Pancreas (tissue), 10 donors: ENCODE data around the gene GJD3. TPM values are rescaled to one million over a fixed set of nuclear protein-coding genes. Genes with fewer than 3 reads are reported as not detected.

ENCODE experiments used
- ATAC-seq, 4 donors: fragments of 200-7000 bp; cut with Tn5 transposase; one replicate each; pipeline versions ENCODE4 v1.8.0 to v1.9.1; 2020; ENCODE audit warnings: mild to moderate bottlenecking in 4 of 4, moderate library complexity in 4 of 4
- DNase-seq, 6 donors: peaks; one replicate each; pipeline ENCODE4 v3.0.0-alpha.2; 2020
- FAIRE-seq: peaks from 2 replicates; lab custom pipeline; 2012; peaks lifted over from hg19 to GRCh38; lab: Jason Lieb, UNC
- H3K27ac ChIP-seq, 4 donors: fragments of 200-600 bp; sonication (generic); 1 replicate in 3 of 4; 2 replicates in 1 of 4; pipeline versions ENCODE4 v1.5.0 to v1.8.0; 2020
- H3K27me3 ChIP-seq, 4 donors: fragments of 200-600 bp; one replicate each; pipeline ENCODE4 v1.8.0; 2021
- H3K36me3 ChIP-seq, 3 donors: fragments of 200-600 bp; sonication (generic) in 1 of 3; one replicate each; pipeline versions ENCODE4 v1.5.0 to v1.8.0; 2020 to 2021
- H3K4me1 ChIP-seq, 3 donors: fragments of 200-600 bp; one replicate each; pipeline ENCODE4 v1.8.0; 2021
- H3K4me3 ChIP-seq, 4 donors: fragments of 200-600 bp; sonication (generic) in 2 of 4; one replicate each; pipeline versions ENCODE4 v1.5.0 to v1.8.0; 2020 to 2021
- H3K9me3 ChIP-seq, 4 donors: fragments of 200-600 bp; one replicate each; pipeline ENCODE4 v1.8.0; 2021
- CTCF ChIP-seq, 4 donors: fragments of 200-600 bp; sonication (generic) in 3 of 4; IDR thresholded peaks; one replicate each; pipeline versions ENCODE4 v1.5.0 to v1.8.0; 2021; ENCODE audit warnings: antibody characterized with exemption in 4 of 4
- WGBS, 2 donors: extraction: QIAGEN DNeasy Blood & Tissue Kit; methylation state at CpG; one replicate each; pipeline ENCODE4 v1.1.7; 2013; 5-methylcytosine and 5-hydroxymethylcytosine counted together
- intact Hi-C, 3 donors: fragments of 100-400 bp; cut with DNase I; formaldehyde crosslinking; loops; one replicate each; pipeline versions ENCODE4 v1.11.1 to v1.14.2; 2022
- polyA plus RNA-seq, 2 donors: library from polyadenylated mRNA; stranded (reverse); fragments of 200-250 nt; gene quantifications; one replicate each; pipeline ENCODE4 v1.2.3, GENCODE V29; 2013
- total RNA-seq, 6 donors: library from RNA; stranded (reverse); fragmentation: NEBNext Ultra II Directional in 4 of 6; extraction: Animal tissue kit (Norgen Biotek cat#: 25700) in 4 of 6; gene quantifications; one replicate each; pipeline versions ENCODE4 v1.2.1 to v1.2.4, GENCODE V29; 2021 to 2023
- donor health status: healthy with polysubstance abuse.
- donor health status: DM: no; HTN: no; CAD: no; lungs with moderate emphysema.
- donor health status: DM: no; HTN: no; CAD: no.
- donor health status: control.
- donor health status: control.
- donor health status: Bipolar disorder and iron deficiency.
- donor health status: DM: yes; HTN: yes; CAD: no.
- donor health status: DM: no; HTN: no; CAD: no.
- donor health status: DM: no; HTN: no; CAD: no.
- donor health status: DM: yes; HTN: yes; CAD: no.

Gene GJD3
- total and polyA plus RNA-seq, 8 donors, result 0.09 to 0.67 (median 0.32) TPM; not detected in 2

- Histone ChIP-seq H3K36me3 (no peaks in the 10 kb centered on the region), H3K27ac (peak overlapping the region in 1 of 4 donors; percentile 22), H3K9me3 (no peaks in the 10 kb centered on the region), H3K27me3 (no peaks in the 10 kb centered on the region), H3K4me1 (peaks cover 3 to 51% (median 22%) of the 10 kb centered on the region in 3 donors), H3K4me3 (peak overlapping the region in 1 of 4 donors; percentile 100)
- FAIRE-seq (no peak), DNase-seq (peak in 4 of 6 donors; percentile 35 to 84 (median 74)), ATAC-seq (no peak)
- WGBS, 2 donors, result 58 to 60% methylated on average over 11 of the region's 11 CpGs
- TF ChIP-seq CTCF (IDR thresholded peaks at IDR 0.05), result no peak
- intact Hi-C loops, result no loop called here
Measured at GRCh38 chr17:40319651-40320540, 44.6 kb downstream of the GJD3 start.

GRCh38 chr17:40318830-40319391 lies 45.6 kb downstream of the GJD3 start:
- Histone ChIP-seq H3K4me1 (peaks cover 8 to 54% (median 22%) of the 10 kb centered on the region in 3 donors), H3K36me3 (no peaks in the 10 kb centered on the region), H3K9me3 (no peaks in the 10 kb centered on the region), H3K27me3 (no peaks in the 10 kb centered on the region), H3K27ac (peak overlapping the region in 1 of 4 donors; percentile 82), H3K4me3 (peak overlapping the region; percentile 90 to 100 (median 98))
- TF ChIP-seq CTCF (IDR thresholded peaks at IDR 0.05), result no peak
- FAIRE-seq (no peak), ATAC-seq (no peak), DNase-seq (peak in 3 of 6 donors; percentile 23 to 62 (median 58))
- WGBS, 2 donors, result 9 to 13% methylated on average over 13 of the region's 13 CpGs
- intact Hi-C loops, result no loop called here

GRCh38 chr17:40317880-40318829 lies 46.4 kb downstream of the GJD3 start:
- ATAC-seq (peak; percentile 92 to 97 (median 94)), FAIRE-seq (no peak), DNase-seq (peak; percentile 91 to 97 (median 94))
- Histone ChIP-seq H3K36me3 (no peaks in the 10 kb centered on the region), H3K4me3 (peak overlapping the region; percentile 90 to 100 (median 98)), H3K9me3 (no peaks in the 10 kb centered on the region), H3K27me3 (no peaks in the 10 kb centered on the region), H3K27ac (peak overlapping the region; percentile 58 to 82 (median 70)), H3K4me1 (peaks cover 8 to 56% (median 22%) of the 10 kb centered on the region in 3 donors)
- WGBS, 2 donors, result 0% methylated on average over 68 to 70 of the region's 70 CpGs
- TF ChIP-seq CTCF (IDR thresholded peaks at IDR 0.05), result no peak
- intact Hi-C loops, result no loop called here

- peak in 2 of 4 donors; percentile 14 to 23 for TF ChIP-seq CTCF (IDR thresholded peaks at IDR 0.05)
- Histone ChIP-seq H3K4me1 (peaks cover 8 to 63% (median 26%) of the 10 kb centered on the region in 3 donors), H3K4me3 (peak overlapping the region in 2 of 4 donors; percentile 90 to 100)
Measured at GRCh38 chr17:40317345-40317873, 47.1 kb downstream of the GJD3 start.

More at GRCh38 chr17:40317345-40317873, 47.1 kb downstream of the GJD3 start:
- Histone ChIP-seq H3K27ac (peak overlapping the region; percentile 58 to 80 (median 64)), H3K27me3 (no peaks in the 10 kb centered on the region), H3K9me3 (no peaks in the 10 kb centered on the region), H3K36me3 (no peaks in the 10 kb centered on the region)
- WGBS, 2 donors, result 4 to 5% methylated on average over 6 of the region's 6 CpGs
- intact Hi-C loops, result no loop called here
- peak in 3 of 4 donors; percentile 16 to 27 (median 24) for ATAC-seq
- no peak for FAIRE-seq
- peak in 2 of 6 donors; percentile 41 to 60 for DNase-seq
